HepG2 (cell line): ENCODE measurements around the gene PRMT2. TPM values are rescaled to one million over a fixed set of nuclear protein-coding genes. Genes with fewer than 3 reads are reported as not detected.

ENCODE experiments used
- ATAC-seq: fragments of 200-7000 bp; cut with Tn5 transposase; 3 replicates; pipeline ENCODE4 v1.9.1; 2020; ENCODE audit warnings: mild to moderate bottlenecking, moderate library complexity
- BruUV-seq: library from RNA; stranded (reverse); fragments of 400-500 nt; replicated peaks from 2 replicates; lab custom pipeline; 2021; lab: Mats Ljungman, UMichigan
- CTCF ChIA-PET: fragments of 300-600 bp; formaldehyde crosslinking; extraction: SDS; loops from one replicate; lab custom pipeline; 2021; ENCODE audit warnings: low total read pairs, inconsistent platforms, low intra/inter-chr PET ratio; lab: Yijun Ruan, JAX
- POLR2A ChIA-PET: fragments of 350-600 bp; sonication (Branson Sonifier 250); formaldehyde crosslinking; loops from one replicate; lab custom pipeline; 2020; ENCODE audit warnings: antibody characterized with exemption, inconsistent platforms; lab: Yijun Ruan, JAX
- DNase-seq: peaks from one replicate; pipeline ENCODE4 v3.0.0-alpha.2; 2015; ENCODE audit warnings: low spot score
- FAIRE-seq: peaks from 3 replicates; lab custom pipeline; 2011; peaks lifted over from hg19 to GRCh38; lab: Jason Lieb, UNC
- H2AFZ ChIP-seq: one replicate; pipeline ENCODE4 v1.6.1; 2011; ENCODE audit warnings: low read length, inconsistent platforms
- H3K27ac ChIP-seq: fragments of 300-600 bp; 3 replicates; pipeline ENCODE4 v1.8.0; 2011; ENCODE audit warnings: mixed run types, mild to moderate bottlenecking, mixed read lengths, low read length, inconsistent platforms; ENCODE audit not compliant: insufficient read depth; ENCODE audit errors: extremely low read length
- H3K27me3 ChIP-seq, 2 experiments: fragments of 200-600 bp in 1 of 2; 2 replicates in 1 of 2; 3 replicates in 1 of 2; pipeline versions ENCODE4 v1.6.0 to v1.8.0; 2011; ENCODE audit warnings: low read length in 2 of 2, mild to moderate bottlenecking in 2 of 2, moderate library complexity in 2 of 2, inconsistent platforms in 1 of 2; ENCODE audit not compliant: insufficient read depth in 2 of 2, control insufficient read depth in 1 of 2
- H3K36me3 ChIP-seq, 2 experiments: fragments of 200-600 bp in 1 of 2; replicated peaks in 1 of 2; 2 replicates in 1 of 2; 3 replicates in 1 of 2; pipeline versions ENCODE4 v1.5.1 to v1.8.0; 2011; ENCODE audit warnings: low read length in 2 of 2, inconsistent platforms in 1 of 2; ENCODE audit not compliant: insufficient read depth in 2 of 2, control insufficient read depth in 1 of 2
- H3K4me1 ChIP-seq: 2 replicates; pipeline ENCODE4 v1.5.1; 2012; ENCODE audit warnings: low read length, inconsistent platforms; ENCODE audit not compliant: insufficient read depth
- H3K4me2 ChIP-seq: 2 replicates; pipeline ENCODE4 v1.6.0; 2011; ENCODE audit warnings: low read depth, low read length, inconsistent platforms
- H3K4me3 ChIP-seq, 3 experiments: fragments of 200-600 bp in 1 of 3; sonication (generic), shearing (Covaris generic) in 1 of 3; replicated peaks in 1 of 3; 2 replicates each; pipeline ENCODE4 v1.5.1; 2011 to 2016; ENCODE audit warnings: low read length in 3 of 3, inconsistent platforms in 2 of 3, low read depth in 2 of 3, mild to moderate bottlenecking in 2 of 3, control low read depth in 1 of 3, mixed read lengths in 1 of 3; ENCODE audit not compliant: insufficient read depth in 1 of 3
- H3K79me2 ChIP-seq: one replicate; pipeline ENCODE4 v1.6.1; 2011; ENCODE audit warnings: low read length, inconsistent platforms; ENCODE audit not compliant: insufficient read depth
- H3K9ac ChIP-seq: 2 replicates; pipeline ENCODE4 v1.6.0; 2011; ENCODE audit warnings: mild to moderate bottlenecking, low read depth, low read length, inconsistent platforms; ENCODE audit not compliant: insufficient read depth
- H3K9me3 ChIP-seq: 2 replicates; pipeline ENCODE4 v1.5.1; 2012; ENCODE audit warnings: mild to moderate bottlenecking, low read length
- H4K20me1 ChIP-seq: 2 replicates; pipeline ENCODE4 v1.6.0; 2011; ENCODE audit warnings: inconsistent platforms, mild to moderate bottlenecking, low read length, moderate library complexity; ENCODE audit not compliant: insufficient read depth
- AKAP8 ChIP-seq: sonication (generic); formaldehyde crosslinking; IDR thresholded peaks from 2 replicates; pipeline ENCODE4 v1.5.1; 2020; ENCODE audit warnings: mild to moderate bottlenecking, missing genetic modification reagents
- CENPX ChIP-seq: sonication (generic); formaldehyde crosslinking; IDR thresholded peaks from 2 replicates; pipeline ENCODE4 v1.9.0; 2021; ENCODE audit warnings: mild to moderate bottlenecking, missing genetic modification reagents, moderate library complexity
- CREBL2 ChIP-seq: sonication (generic); formaldehyde crosslinking; IDR thresholded peaks from 2 replicates; pipeline ENCODE4 v1.8.1; 2023; ENCODE audit warnings: missing genetic modification reagents, mild to moderate bottlenecking, borderline replicate concordance
- ELF1 ChIP-seq: sonication (generic); formaldehyde crosslinking; IDR thresholded peaks from 2 replicates; pipeline ENCODE4 v1.4.0; 2020; ENCODE audit warnings: missing genetic modification reagents
- HDAC6 ChIP-seq: fragments of 200-600 bp; sonication (generic); IDR thresholded peaks from 2 replicates; pipeline ENCODE4 v1.7.0; 2017; ENCODE audit warnings: mild to moderate bottlenecking, antibody characterized with exemption, low read length, low read depth
- KDM5B ChIP-seq: sonication (generic); formaldehyde crosslinking; IDR thresholded peaks from 2 replicates; pipeline ENCODE4 v1.4.0; 2020; ENCODE audit warnings: missing genetic modification reagents, mild to moderate bottlenecking, borderline replicate concordance
- POGK ChIP-seq: sonication (generic); formaldehyde crosslinking; conservative IDR thresholded peaks from 2 replicates; pipeline ENCODE4 v1.8.0; 2022; ENCODE audit warnings: mild to moderate bottlenecking, moderate library complexity, missing genetic modification reagents
- REL ChIP-seq: sonication (generic); formaldehyde crosslinking; conservative IDR thresholded peaks from 2 replicates; pipeline ENCODE4 v1.8.0; 2022; ENCODE audit warnings: mild to moderate bottlenecking, missing genetic modification reagents, moderate library complexity
- RFX5 ChIP-seq: IDR thresholded peaks from 2 replicates; pipeline ENCODE4 v1.6.1; 2011; ENCODE audit warnings: low read depth, low read length, improper control_type of control experiment
- TFE3 ChIP-seq: IDR thresholded peaks from 2 replicates; pipeline ENCODE4 v1.6.1; 2016
- ZNF749 ChIP-seq: sonication (generic); formaldehyde crosslinking; IDR thresholded peaks from 2 replicates; pipeline ENCODE4 v1.8.0; 2022; ENCODE audit warnings: mild to moderate bottlenecking, missing genetic modification reagents, moderate library complexity, borderline replicate concordance
- ZNF792 ChIP-seq: IDR thresholded peaks from 2 replicates; pipeline ENCODE4 v1.6.1; 2016
- WGBS: methylation state at CpG from one replicate; pipeline ENCODE4 v1.1.6; 2017; ENCODE audit warnings: low lambda C conversion rate; 5-methylcytosine and 5-hydroxymethylcytosine counted together
- in situ Hi-C: cut with HindIII; loops from 2 replicates; pipeline ENCODE4 v1.10.0; 2017; ENCODE audit warnings: low pct_unique_long_range_greater_than_20kb; ENCODE audit not compliant: extremely low pct_ligation_motif_present
- intact Hi-C: fragments of 100-400 bp; cut with micrococcal nuclease; formaldehyde crosslinking; loops from one replicate; pipeline ENCODE4 v1.10.0; 2022; ENCODE audit not compliant: unreplicated experiment
- polyA plus RNA-seq, 8 experiments: library from polyadenylated mRNA; depleted of rRNA in 3 of 8; stranded (reverse) in 7 of 8; unstranded in 1 of 8; fragments of >200 nt; fragmentation: Illumina TruSeq in 4 of 8; extraction: Trizol in 4 of 8; gene quantifications; 2 replicates each; pipeline versions ENCODE4 v1.2.1 to v1.2.3, GENCODE V29; 2011 to 2016; ENCODE audit warnings: low read depth in 4 of 8, missing spikeins in 1 of 8, mixed read lengths in 1 of 8; ENCODE audit not compliant: insufficient read depth in 1 of 8
- total RNA-seq, 5 experiments: library from RNA; depleted of rRNA; stranded (reverse); fragments of >200 nt; fragmentation: Illumina TruSeq; extraction: Trizol; gene quantifications; 2 replicates each; pipeline ENCODE4 v1.2.3, GENCODE V29; 2016; ENCODE audit warnings: low read depth in 1 of 5

Gene PRMT2
- total and polyA plus RNA-seq, 2 of the 13 experiments (the other 11 are each of a cell fraction or from before 2014, with no cell fraction given): 54.4 to 78.8 TPM

GRCh38 chr21:46662765-46663500, 27.5 kb downstream of the PRMT2 start:
- Histone ChIP-seq H3K4me2 (no peak overlapping the region), H4K20me1 (no peaks in the 10 kb centered on the region), H3K9me3 (no peaks in the 10 kb centered on the region), H3K79me2 (no peaks in the 10 kb centered on the region), H2AFZ (no peak overlapping the region), H3K27me3 (no peaks in the 10 kb centered on the region; a peak in 1 of 5 replicates), H3K4me3 (no peak overlapping the region), H3K27ac (no peak overlapping the region), H3K4me1 (peaks cover 5% of the 10 kb centered on the region), H3K36me3 (peaks cover 4 to 14% of the 10 kb centered on the region in 2 experiments; a peak in 4 of 5 replicates), H3K9ac (no peak overlapping the region)
- FAIRE-seq: no peak
- intact Hi-C loops (no loop called here), in situ Hi-C loops (no loop called here)
- BruUV-seq: no TSS peak
- TF ChIP-seq RFX5: no peak
- no peak for TF ChIP-seq KDM5B
- no peak for TF ChIP-seq ZNF792 (CRISPR knock-in tag)
- TF ChIP-seq HDAC6: no peak
- no peak for TF ChIP-seq REL (CRISPR knock-in tag)
- TF ChIP-seq AKAP8 (CRISPR knock-in tag): no peak
- no peak for TF ChIP-seq POGK
- no peak for TF ChIP-seq ELF1 (CRISPR knock-in tag)
- TF ChIP-seq CENPX (CRISPR knock-in tag): no peak
- no peak for TF ChIP-seq TFE3 (CRISPR knock-in tag)
- TF ChIP-seq ZNF749 (CRISPR knock-in tag): no peak
- TF ChIP-seq CREBL2 (CRISPR knock-in tag): no peak
- ChIA-PET CTCF (no interaction called here), POLR2A (interaction anchor here (1.4 kb wide), 1 partner anchor 27 kb away, joined by 3 read pairs; the partner anchor contains the start of gene PRMT2)
- WGBS: 91% methylated on average over 7 of the region's 21 CpGs
- no peak for DNase-seq
- ATAC-seq: no peak
